Fibroblast of pulmonary artery (primary cell): Measurements from ENCODE around the gene TRMT2B.
A peak's percentile ranks its signal among the peaks of the same experiment; 100 is the strongest.

Experiments
- DNase-seq: peaks from one replicate; pipeline ENCODE4 v3.0.0-alpha.2; 2010; ENCODE audit warnings: low read depth
- H3K4me3 ChIP-seq: replicated peaks from 2 replicates; pipeline ENCODE4 v1.5.1; 2011; ENCODE audit warnings: low read depth, mild to moderate bottlenecking, control low read depth, low read length, moderate library complexity
- CTCF ChIP-seq: IDR thresholded peaks from 2 replicates; pipeline ENCODE4 v1.5.1; 2011; ENCODE audit warnings: mild to moderate bottlenecking, control low read depth, low read length, inconsistent platforms; ENCODE audit errors: missing control alignments

Gene TRMT2B

GRCh38 chrX:100976211-100976610, 75.7 kb downstream of the TRMT2B start:
- no peak overlapping the region for H3K4me3 ChIP-seq
- no peak for TF ChIP-seq CTCF
- no peak for DNase-seq

- H3K4me3 ChIP-seq = no peak overlapping the region
- DNase-seq = peak; percentile 56
- TF ChIP-seq CTCF = no peak
Observed at GRCh38 chrX:100975212-100975611, 76.7 kb downstream of the TRMT2B start.

GRCh38 chrX:100973411-100973810, 78.5 kb downstream of the TRMT2B start:
- no peak overlapping the region for H3K4me3 ChIP-seq
- no peak for TF ChIP-seq CTCF
- peak; percentile 76 for DNase-seq

- DNase-seq = no peak
- no peak overlapping the region for H3K4me3 ChIP-seq
- no peak for TF ChIP-seq CTCF
Observed at GRCh38 chrX:100969936-100970335, 82.0 kb downstream of the TRMT2B start.

- no peak for TF ChIP-seq CTCF
- no peak for DNase-seq
- no peak within 1 kb of the TSS for H3K4me3 ChIP-seq
Observed at GRCh38 chrX:100969408-100969807, 82.5 kb downstream of the TRMT2B start, which contains the start of gene ARL13A. ARL13A (plus strand) TSS chrX:100969708; CDS start chrX:100973690, 3,982 bp downstream.

GRCh38 chrX:100964362-100964761, 87.5 kb downstream of the TRMT2B start:
- DNase-seq = no peak
- no peak overlapping the region for H3K4me3 ChIP-seq
- TF ChIP-seq CTCF = no peak

GRCh38 chrX:100962811-100963210, 89.1 kb downstream of the TRMT2B start:
- H3K4me3 ChIP-seq = no peak overlapping the region
- no peak for DNase-seq
- no peak for TF ChIP-seq CTCF
